Measurements from ENCODE around the gene SLC7A6.

The SLC7A6 gene

GRCh38 chr16:68228652-68229051 is 35.7 kb upstream of the SLC7A6 start:
- H4K5ac ChIP-seq (ENCODE audit: low read length): no peak overlapping the region
- no peak overlapping the region for H3K4ac ChIP-seq (ENCODE audit: low read depth, low read length)
- no peak overlapping the region for H3K18ac ChIP-seq (ENCODE audit: low read length)
- no peak overlapping the region for H3K4me3 ChIP-seq (ENCODE audit: low read length)
- peaks cover 2% of the 10 kb centered on the region for H3K79me1 ChIP-seq (ENCODE audit: low read length)
- no peaks in the 10 kb centered on the region for H3K36me3 ChIP-seq (ENCODE audit: control insufficient read depth, insufficient read depth, low read length)
- no peak overlapping the region for H3K4me2 ChIP-seq (ENCODE audit: low read length)
- H3K79me2 ChIP-seq (ENCODE audit: control insufficient read depth, insufficient read depth, low read length): peaks cover 3% of the 10 kb centered on the region
- no peak overlapping the region for H4K8ac ChIP-seq (ENCODE audit: low read depth, low read length)
- WGBS (ENCODE audit: extremely low coverage, insufficient coverage, low lambda C conversion rate): no CpG with 5 or more reads among the region's 3 CpGs
- no peak overlapping the region for H3K27ac ChIP-seq (ENCODE audit: low read depth, low read length)
- no peak overlapping the region for H2BK120ac ChIP-seq (ENCODE audit: low read depth, low read length)
- no peak for DNase-seq
- no peaks in the 10 kb centered on the region for H3K27me3 ChIP-seq (ENCODE audit: insufficient read depth, low read length, poor library complexity)
- H3K9ac ChIP-seq (ENCODE audit: low read length): no peak overlapping the region
- H2BK15ac ChIP-seq (replicated peaks; ENCODE audit: low read depth): no peak overlapping the region
- no peak overlapping the region for H2AK5ac ChIP-seq (ENCODE audit: low read length)
- H3K56ac ChIP-seq (ENCODE audit: low read length): no peak overlapping the region
- H3K23ac ChIP-seq (ENCODE audit: low read length): no peak overlapping the region
- no peaks in the 10 kb centered on the region for H3K4me1 ChIP-seq (ENCODE audit: control insufficient read depth, low read depth, low read length)
- H2BK5ac ChIP-seq (ENCODE audit: low read length): no peak overlapping the region

- Histone ChIP-seq H3K23ac (ENCODE audit: low read length) (no peak overlapping the region), H2AK5ac (ENCODE audit: low read length) (no peak overlapping the region), H3K4ac (ENCODE audit: low read depth, low read length) (no peak overlapping the region), H3K27ac (ENCODE audit: low read depth, low read length) (no peak overlapping the region), H2BK5ac (ENCODE audit: low read length) (no peak overlapping the region), H3K79me1 (ENCODE audit: low read length) (peaks cover 2% of the 10 kb centered on the region), H3K56ac (ENCODE audit: low read length) (no peak overlapping the region), H3K27me3 (ENCODE audit: insufficient read depth, low read length, poor library complexity) (no peaks in the 10 kb centered on the region), H3K36me3 (ENCODE audit: control insufficient read depth, insufficient read depth, low read length) (no peaks in the 10 kb centered on the region), H4K5ac (ENCODE audit: low read length) (no peak overlapping the region), H3K18ac (ENCODE audit: low read length) (no peak overlapping the region), H3K4me2 (ENCODE audit: low read length) (no peak overlapping the region), H2BK15ac (replicated peaks; ENCODE audit: low read depth) (no peak overlapping the region), H3K9ac (ENCODE audit: low read length) (no peak overlapping the region), H3K79me2 (ENCODE audit: control insufficient read depth, insufficient read depth, low read length) (peaks cover 4% of the 10 kb centered on the region), H3K4me3 (ENCODE audit: low read length) (no peak overlapping the region), H4K8ac (ENCODE audit: low read depth, low read length) (no peak overlapping the region), H2BK120ac (ENCODE audit: low read depth, low read length) (no peak overlapping the region), H3K4me1 (ENCODE audit: control insufficient read depth, low read depth, low read length) (peaks cover 4% of the 10 kb centered on the region)
- DNase-seq: peak; percentile 65
- no CpG with 5 or more reads among the region's 4 CpGs for WGBS (ENCODE audit: extremely low coverage, insufficient coverage, low lambda C conversion rate)
These were observed 34.7 kb upstream of the SLC7A6 start for GRCh38 chr16:68229431-68230175.

GRCh38 chr16:68230176-68230571 is 34.2 kb upstream of the SLC7A6 start:
- Histone ChIP-seq H2BK15ac (replicated peaks; ENCODE audit: low read depth) (no peak overlapping the region), H4K8ac (ENCODE audit: low read depth, low read length) (no peak overlapping the region), H3K4me3 (ENCODE audit: low read length) (no peak overlapping the region), H3K79me2 (ENCODE audit: control insufficient read depth, insufficient read depth, low read length) (peaks cover 4% of the 10 kb centered on the region), H2AK5ac (ENCODE audit: low read length) (no peak overlapping the region), H2BK5ac (ENCODE audit: low read length) (no peak overlapping the region), H3K36me3 (ENCODE audit: control insufficient read depth, insufficient read depth, low read length) (no peaks in the 10 kb centered on the region), H3K23ac (ENCODE audit: low read length) (no peak overlapping the region), H3K79me1 (ENCODE audit: low read length) (peaks cover 2% of the 10 kb centered on the region), H3K9ac (ENCODE audit: low read length) (no peak overlapping the region), H3K4me1 (ENCODE audit: control insufficient read depth, low read depth, low read length) (peaks cover 4% of the 10 kb centered on the region), H2BK120ac (ENCODE audit: low read depth, low read length) (no peak overlapping the region), H3K27me3 (ENCODE audit: insufficient read depth, low read length, poor library complexity) (no peaks in the 10 kb centered on the region), H3K4me2 (ENCODE audit: low read length) (no peak overlapping the region), H3K27ac (ENCODE audit: low read depth, low read length) (no peak overlapping the region), H3K18ac (ENCODE audit: low read length) (no peak overlapping the region), H4K5ac (ENCODE audit: low read length) (no peak overlapping the region), H3K56ac (ENCODE audit: low read length) (no peak overlapping the region), H3K4ac (ENCODE audit: low read depth, low read length) (no peak overlapping the region)
- DNase-seq: no peak
- WGBS (ENCODE audit: extremely low coverage, insufficient coverage, low lambda C conversion rate): no CpG with 5 or more reads among the region's 9 CpGs

GRCh38 chr16:68230956-68231355 is 33.4 kb upstream of the SLC7A6 start:
- Histone ChIP-seq H2BK5ac (ENCODE audit: low read length) (no peak overlapping the region), H3K27me3 (ENCODE audit: insufficient read depth, low read length, poor library complexity) (no peaks in the 10 kb centered on the region), H3K4ac (ENCODE audit: low read depth, low read length) (no peak overlapping the region), H2AK5ac (ENCODE audit: low read length) (no peak overlapping the region), H4K5ac (ENCODE audit: low read length) (no peak overlapping the region), H4K8ac (ENCODE audit: low read depth, low read length) (no peak overlapping the region), H3K79me2 (ENCODE audit: control insufficient read depth, insufficient read depth, low read length) (peaks cover 4% of the 10 kb centered on the region), H2BK120ac (ENCODE audit: low read depth, low read length) (no peak overlapping the region), H3K18ac (ENCODE audit: low read length) (no peak overlapping the region), H3K9ac (ENCODE audit: low read length) (no peak overlapping the region), H3K4me2 (ENCODE audit: low read length) (no peak overlapping the region), H3K27ac (ENCODE audit: low read depth, low read length) (no peak overlapping the region), H3K79me1 (ENCODE audit: low read length) (peaks cover 2% of the 10 kb centered on the region), H3K23ac (ENCODE audit: low read length) (no peak overlapping the region), H3K4me1 (ENCODE audit: control insufficient read depth, low read depth, low read length) (peaks cover 4% of the 10 kb centered on the region), H2BK15ac (replicated peaks; ENCODE audit: low read depth) (no peak overlapping the region), H3K56ac (ENCODE audit: low read length) (no peak overlapping the region), H3K36me3 (ENCODE audit: control insufficient read depth, insufficient read depth, low read length) (no peaks in the 10 kb centered on the region), H3K4me3 (ENCODE audit: low read length) (no peak overlapping the region)
- DNase-seq: no peak
- no CpG with 5 or more reads among the region's 12 CpGs for WGBS (ENCODE audit: extremely low coverage, insufficient coverage, low lambda C conversion rate)

GRCh38 chr16:68231384-68232136 is 32.8 kb upstream of the SLC7A6 start:
- Histone ChIP-seq H3K4me2 (ENCODE audit: low read length) (no peak overlapping the region), H4K8ac (ENCODE audit: low read depth, low read length) (no peak overlapping the region), H4K5ac (ENCODE audit: low read length) (no peak overlapping the region), H3K4ac (ENCODE audit: low read depth, low read length) (no peak overlapping the region), H3K36me3 (ENCODE audit: control insufficient read depth, insufficient read depth, low read length) (no peaks in the 10 kb centered on the region), H3K18ac (ENCODE audit: low read length) (no peak overlapping the region), H2BK15ac (replicated peaks; ENCODE audit: low read depth) (no peak overlapping the region), H3K4me1 (ENCODE audit: control insufficient read depth, low read depth, low read length) (peaks cover 4% of the 10 kb centered on the region), H3K9ac (ENCODE audit: low read length) (no peak overlapping the region), H3K56ac (ENCODE audit: low read length) (no peak overlapping the region), H2BK120ac (ENCODE audit: low read depth, low read length) (no peak overlapping the region), H2BK5ac (ENCODE audit: low read length) (no peak overlapping the region), H3K27me3 (ENCODE audit: insufficient read depth, low read length, poor library complexity) (no peaks in the 10 kb centered on the region), H3K23ac (ENCODE audit: low read length) (no peak overlapping the region), H3K79me2 (ENCODE audit: control insufficient read depth, insufficient read depth, low read length) (peaks cover 4% of the 10 kb centered on the region), H2AK5ac (ENCODE audit: low read length) (no peak overlapping the region), H3K4me3 (ENCODE audit: low read length) (no peak overlapping the region), H3K27ac (ENCODE audit: low read depth, low read length) (no peak overlapping the region), H3K79me1 (ENCODE audit: low read length) (peaks cover 2% of the 10 kb centered on the region)
- no CpG with 5 or more reads among the region's 26 CpGs for WGBS (ENCODE audit: extremely low coverage, insufficient coverage, low lambda C conversion rate)
- DNase-seq: no peak

Data from mesendoderm (in vitro differentiated cells).